Sciatic nerve (tissue), 2 donors: Measurements from ENCODE around the gene LMAN1L. TPM values are rescaled to one million over a fixed set of nuclear protein-coding genes. Genes with fewer than 3 reads are reported as not detected.

Source experiments
- ATAC-seq: fragments of 200-7000 bp; cut with Tn5 transposase; one replicate; pipeline ENCODE4 v1.9.1; 2020; ENCODE audit warnings: mild to moderate bottlenecking, moderate library complexity
- DNase-seq: peaks from one replicate; pipeline ENCODE4 v3.0.0-alpha.2; 2020; ENCODE audit warnings: low spot score
- intact Hi-C: fragments of 100-400 bp; cut with DNase I; formaldehyde crosslinking; loops from one replicate; pipeline ENCODE4 v1.14.2; 2022
- total RNA-seq: library from RNA; stranded (reverse); fragmentation: NEBNext Ultra II Directional; extraction: Animal tissue kit (Norgen Biotek cat#: 25700); gene quantifications from one replicate; pipeline ENCODE4 v1.2.1, GENCODE V29; 2021
- donor health status: DM: no; HTN: no; CAD: no.
- donor health status: DM: no; HTN: no; CAD: no.

The LMAN1L gene
- total RNA-seq, 1 donor from 2014 or later, result not detected

DNA sequence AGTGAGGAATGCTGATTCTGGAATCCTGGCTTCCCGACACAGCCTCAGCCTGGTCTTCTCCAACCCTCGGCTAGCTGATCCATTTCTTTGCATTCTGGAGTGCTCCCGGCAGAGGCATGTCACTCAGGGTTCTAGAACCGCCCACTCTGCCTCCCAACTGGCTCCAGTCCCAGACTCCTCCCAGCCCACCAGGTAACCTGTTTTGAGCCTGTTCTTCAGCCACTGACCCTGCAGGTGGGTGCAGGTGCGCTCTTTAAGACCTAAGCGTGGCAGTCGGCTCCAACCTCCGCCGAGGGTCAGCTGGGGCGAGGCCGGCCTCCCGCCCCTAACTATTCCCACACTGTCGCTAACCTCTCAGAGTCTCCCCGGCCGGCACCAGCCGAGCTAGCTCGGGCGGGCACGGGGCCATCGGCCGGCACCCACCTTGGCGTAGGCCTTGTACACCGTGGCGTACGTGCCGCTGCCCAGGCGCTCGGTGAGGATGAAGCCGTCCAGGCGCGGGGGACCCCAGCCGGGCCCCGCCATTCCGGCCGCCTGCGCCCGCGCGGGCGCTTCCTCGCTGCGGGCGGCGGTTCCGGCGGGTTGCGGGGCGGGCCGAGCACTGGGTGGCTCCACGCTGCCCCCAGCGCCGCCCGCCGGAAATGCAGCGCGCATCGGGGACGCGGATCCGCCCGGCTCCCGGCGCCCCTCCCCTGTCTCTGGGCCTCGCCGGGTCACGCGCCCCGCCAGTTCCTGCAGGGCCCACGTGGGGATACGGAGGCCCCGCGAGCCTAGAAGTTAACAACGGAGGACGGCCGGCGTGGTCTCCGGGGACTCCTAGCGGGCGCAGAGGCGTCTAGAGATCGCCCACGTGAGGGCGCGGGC, 30.2 kb downstream of the LMAN1L start, which contains the start of gene ULK3:
Gene ULK3, minus strand, starts transcription at position 576 of the 864 bp plus-strand sequence. Its CDS starts 51 bp downstream, at position 525.
- intact Hi-C loops, result loop anchor here (10.0 kb wide), 1 partner anchor 68 kb away; no protein-coding TSS in a partner anchor
- ATAC-seq, result peak; percentile 94
- peak; percentile 94 for DNase-seq

DNA sequence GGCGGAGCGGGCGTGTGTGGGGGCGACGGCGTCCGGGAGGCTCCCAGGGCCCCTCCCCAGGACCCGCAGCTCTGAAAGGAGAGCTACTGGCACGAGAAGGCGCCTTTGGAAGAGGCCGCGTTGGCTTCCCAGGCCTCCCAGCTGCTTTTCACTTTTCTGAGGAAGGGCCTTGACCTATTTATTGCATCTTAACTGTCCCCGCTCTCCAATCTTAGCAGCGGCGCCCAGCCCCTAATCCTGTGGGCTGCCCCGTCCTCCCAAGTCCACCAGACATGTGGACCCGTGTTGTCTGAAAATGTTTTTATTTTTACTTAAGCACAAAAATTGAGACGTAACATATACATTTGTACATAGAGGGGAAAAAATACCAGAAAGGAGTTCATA, 30.8 kb downstream of the LMAN1L start:
- ATAC-seq, result no peak
- no peak for DNase-seq
- intact Hi-C loops, result loop anchor here (10.0 kb wide), 1 partner anchor 69 kb away; no protein-coding TSS in a partner anchor

DNA sequence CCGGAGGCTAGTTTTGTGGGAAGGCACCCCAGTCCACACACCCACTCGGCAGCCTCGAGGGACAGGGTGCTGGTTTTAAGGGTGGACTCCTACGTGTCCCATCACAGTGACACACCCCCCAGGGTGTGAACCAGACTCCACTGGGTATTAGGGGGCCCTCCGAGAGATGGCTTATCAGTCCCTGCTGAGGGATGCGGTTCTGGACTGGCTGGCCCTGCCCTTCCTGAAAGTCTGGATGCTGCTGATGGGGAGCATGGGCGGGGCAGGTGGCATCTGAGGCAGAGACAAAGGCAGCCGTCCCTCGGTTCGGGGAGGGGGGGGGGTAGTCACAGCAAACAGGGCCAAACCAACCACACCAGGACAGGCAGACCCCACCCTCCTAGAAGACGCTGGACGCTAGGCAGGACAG, 31.3 kb downstream of the LMAN1L start:
- intact Hi-C loops, result loop anchor here (10.0 kb wide), 1 partner anchor 69 kb away; no protein-coding TSS in a partner anchor
- no peak for DNase-seq
- ATAC-seq, result peak; percentile 1

DNA sequence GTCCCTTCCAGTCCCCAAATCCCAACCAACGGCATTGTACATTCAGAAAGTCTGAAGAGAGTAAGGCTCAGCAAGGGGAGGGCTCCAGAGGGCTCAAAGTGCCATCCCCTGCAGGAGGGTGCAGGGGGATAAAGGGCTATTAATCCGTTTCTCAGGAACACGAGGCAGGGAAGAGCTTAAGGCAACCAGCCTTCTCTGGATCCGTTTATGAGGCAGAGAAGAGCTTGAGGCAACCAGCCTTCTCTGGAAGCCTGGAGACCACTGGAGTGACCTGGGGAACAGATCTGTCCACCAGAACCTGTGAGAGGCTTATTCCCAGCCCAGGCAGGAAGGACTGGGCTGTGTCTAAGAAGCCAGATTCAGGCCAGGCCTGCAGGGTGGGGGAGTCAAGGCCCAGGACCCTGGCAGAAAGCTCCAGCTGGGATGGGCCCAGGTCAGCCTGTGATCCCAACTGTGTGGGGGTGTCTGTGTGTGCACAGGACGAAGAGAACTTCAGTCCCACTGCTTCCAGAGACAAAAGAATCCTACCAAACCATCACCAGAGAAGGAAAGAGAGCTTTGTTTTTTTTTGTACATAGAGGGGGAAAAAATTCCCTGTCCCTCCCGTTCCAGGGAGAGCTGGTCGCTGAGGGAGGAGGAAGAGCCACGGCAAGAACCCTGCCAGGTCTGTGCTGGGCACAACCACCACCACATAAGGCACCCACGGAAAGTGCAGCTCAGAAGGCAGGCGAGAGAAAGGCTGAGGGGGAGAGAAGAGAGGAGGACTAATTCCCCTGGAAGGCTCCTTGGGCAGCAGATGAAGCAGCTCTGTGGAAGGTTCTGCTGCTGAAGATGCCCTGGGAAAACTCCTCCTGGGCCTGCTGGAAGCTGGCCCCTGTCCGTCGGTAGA, 31.9 kb downstream of the LMAN1L start:
- DNase-seq (no peak), ATAC-seq (no peak)
- intact Hi-C loops, result loop anchor here (10.0 kb wide), 1 partner anchor 70 kb away; no protein-coding TSS in a partner anchor

DNA sequence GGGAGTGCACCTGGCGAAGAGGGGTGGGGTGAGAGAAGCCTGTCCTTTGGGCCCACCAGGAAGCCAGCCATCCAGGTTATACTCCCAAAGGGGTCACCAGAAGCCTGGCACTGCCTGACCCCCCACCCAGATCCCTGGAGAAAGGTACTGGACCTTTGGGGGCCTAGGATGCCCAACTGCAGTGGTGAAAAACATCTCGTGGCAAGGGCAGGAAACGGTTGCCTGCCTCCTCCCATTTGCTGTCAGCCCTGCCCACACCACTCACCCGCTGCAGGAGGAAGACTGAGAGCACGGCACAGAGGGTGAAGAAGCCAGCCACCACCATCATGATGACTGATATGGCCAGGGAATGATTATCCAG, 32.6 kb downstream of the LMAN1L start:
- intact Hi-C loops, result loop anchor here (10.0 kb wide), 1 partner anchor 70 kb away; no protein-coding TSS in a partner anchor
- no peak for ATAC-seq
- no peak for DNase-seq

DNA sequence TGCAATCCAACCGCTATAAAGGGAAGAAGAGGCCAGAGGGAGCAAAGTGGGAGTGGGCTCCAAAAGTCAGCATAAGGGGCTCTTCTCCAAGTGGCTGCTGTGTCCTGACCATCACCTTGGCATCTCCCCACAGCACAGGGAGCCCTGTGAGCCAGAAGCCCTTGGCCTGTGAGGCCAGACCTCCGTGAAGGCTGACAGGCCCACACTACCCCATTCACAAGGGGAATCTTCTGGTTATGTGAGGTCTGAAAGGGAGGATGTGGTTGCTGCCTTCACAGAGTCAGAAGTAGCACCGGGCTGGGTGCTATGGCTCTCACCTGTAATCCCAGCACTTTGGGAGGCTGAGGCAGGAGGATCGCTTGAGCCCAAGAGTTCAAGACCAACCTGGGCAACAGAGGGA, 32.9 kb downstream of the LMAN1L start:
- intact Hi-C loops, result loop anchor here (10.0 kb wide), 1 partner anchor 71 kb away; no protein-coding TSS in a partner anchor
- DNase-seq, result no peak
- no peak for ATAC-seq

DNA sequence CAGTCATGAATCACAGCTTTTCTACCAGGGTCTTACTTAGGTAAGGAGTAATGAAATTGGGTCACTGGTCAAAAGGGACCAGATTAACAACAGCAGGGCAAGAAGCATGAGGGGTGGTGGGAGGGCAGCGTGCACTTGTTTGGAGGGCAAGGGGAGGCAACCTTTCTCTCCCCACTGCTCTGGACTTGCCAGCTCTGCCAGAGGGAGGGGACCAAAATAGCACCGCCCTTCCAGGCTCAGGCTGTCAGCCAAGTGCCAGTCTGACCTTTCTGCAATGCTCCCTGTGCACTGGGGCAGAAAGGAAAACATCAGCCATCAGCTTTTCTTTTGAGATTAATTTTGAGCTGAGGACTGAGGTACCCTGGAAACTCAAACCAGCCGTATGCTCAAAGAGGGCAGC, 34.8 kb downstream of the LMAN1L start:
- intact Hi-C loops, result loop anchor here (10.0 kb wide), 1 partner anchor 73 kb away; no protein-coding TSS in a partner anchor
- DNase-seq, result no peak
- ATAC-seq, result no peak

DNA sequence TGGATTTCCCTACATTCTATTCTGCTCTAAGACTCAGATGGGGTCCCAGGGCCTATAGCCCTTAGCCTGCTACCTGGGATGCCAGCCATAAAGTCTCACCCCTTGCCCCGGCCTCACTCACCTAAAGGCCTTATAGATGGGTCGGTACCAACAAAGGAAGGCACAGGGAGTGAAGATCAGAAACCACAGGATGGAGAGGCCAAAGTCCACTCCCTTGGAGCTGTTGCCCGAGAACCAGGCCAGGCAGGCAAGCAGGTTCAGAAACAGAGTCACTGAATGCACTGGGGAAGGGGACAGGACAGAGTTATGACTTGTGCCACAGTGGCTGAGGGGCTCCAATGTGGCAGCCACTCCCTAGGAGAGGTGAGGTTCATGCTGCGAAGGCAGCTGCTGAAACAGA, 37.8 kb downstream of the LMAN1L start:
- ATAC-seq, result no peak
- intact Hi-C loops, result no loop called here
- no peak for DNase-seq

DNA sequence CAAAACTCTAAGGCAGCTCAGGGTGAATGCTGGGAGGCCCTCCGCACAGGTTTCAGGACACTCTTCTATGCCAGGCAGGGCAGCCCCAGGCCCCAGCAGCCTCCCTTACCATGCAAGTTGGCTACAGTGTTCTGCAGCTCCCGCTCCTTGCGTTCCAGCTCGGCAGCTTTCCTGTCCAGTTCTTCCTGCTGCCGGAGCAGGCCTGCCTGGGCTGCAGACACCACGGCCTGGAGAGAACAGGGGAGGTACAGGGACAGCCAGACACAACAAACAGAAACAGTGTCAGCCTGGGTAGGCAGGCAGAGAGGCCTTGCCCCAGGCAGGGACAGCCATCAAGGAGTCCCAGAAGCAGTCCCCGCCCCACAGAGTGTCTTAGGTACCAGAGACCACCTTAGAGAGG, 39.3 kb downstream of the LMAN1L start:
- intact Hi-C loops, result no loop called here
- no peak for DNase-seq
- ATAC-seq, result no peak

DNA sequence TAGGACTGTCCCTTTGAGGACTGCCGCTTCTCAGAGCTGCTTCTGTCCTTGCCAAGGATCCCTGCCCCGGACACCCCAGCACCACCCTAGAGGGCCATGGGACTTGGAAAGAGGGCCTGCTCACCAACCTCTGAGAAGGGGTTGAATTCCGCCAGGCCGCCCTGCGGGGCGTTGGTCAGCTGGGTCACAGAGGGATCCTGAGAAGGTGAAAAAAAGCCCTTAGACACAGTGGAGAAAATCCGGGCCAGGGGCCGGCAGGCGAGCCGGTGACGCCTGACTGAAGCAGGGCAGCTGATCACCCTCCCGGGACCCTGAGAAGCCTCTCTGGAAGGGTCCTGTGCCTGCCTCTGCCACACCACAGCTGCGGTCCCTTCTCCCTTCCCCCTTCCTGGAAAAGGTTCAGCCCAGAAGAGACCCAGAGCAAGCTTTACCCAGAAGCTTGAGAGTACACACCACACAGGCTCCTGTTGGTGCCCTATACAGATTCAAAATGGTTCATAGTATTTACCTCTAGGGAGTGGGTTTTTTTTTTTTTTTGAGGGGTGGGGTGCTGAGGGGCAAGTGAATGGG, 41.9 kb downstream of the LMAN1L start:
- intact Hi-C loops, result no loop called here
- ATAC-seq (no peak), DNase-seq (no peak)

DNA sequence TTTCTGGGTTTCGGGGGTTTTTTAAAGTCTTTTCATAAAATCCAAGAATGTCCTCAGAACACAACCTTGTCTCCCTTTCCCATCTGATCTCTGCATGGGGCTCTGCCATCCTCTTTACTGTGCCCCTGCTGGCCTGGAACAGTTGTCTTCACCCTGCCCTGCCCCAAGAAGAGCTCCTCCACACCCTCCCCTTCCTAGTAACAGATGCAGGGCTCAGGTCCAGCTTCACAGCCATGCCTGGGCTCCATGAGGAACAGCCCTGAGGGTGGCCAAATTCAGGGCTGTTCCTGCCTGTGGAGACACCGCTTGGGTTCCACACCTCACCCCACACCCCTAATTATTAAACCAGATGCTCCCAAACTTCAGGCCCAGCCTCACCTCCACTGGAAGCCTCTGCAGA, 43.2 kb downstream of the LMAN1L start:
- no peak for DNase-seq
- no peak for ATAC-seq
- intact Hi-C loops, result no loop called here

DNA sequence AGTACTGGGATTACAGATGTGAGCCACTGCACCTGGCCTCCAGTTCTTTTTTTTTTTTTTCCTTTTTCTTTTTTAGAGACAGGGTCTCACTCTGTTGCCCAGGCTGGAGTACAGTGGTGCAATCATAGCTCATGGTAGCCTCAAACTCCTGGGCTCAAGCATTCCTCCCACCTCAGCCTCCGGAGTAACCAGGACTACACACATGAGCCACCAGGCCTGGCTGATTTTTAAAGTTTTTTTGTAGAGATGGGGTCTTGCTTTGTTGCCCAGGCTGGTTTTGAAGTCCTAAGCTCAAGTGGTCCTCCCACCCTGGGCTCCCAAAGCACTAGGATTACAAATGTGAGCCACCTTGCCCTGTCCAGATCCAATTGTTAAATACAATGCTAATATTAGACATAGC, 43.9 kb downstream of the LMAN1L start:
- intact Hi-C loops, result no loop called here
- DNase-seq, result no peak
- no peak for ATAC-seq

DNA sequence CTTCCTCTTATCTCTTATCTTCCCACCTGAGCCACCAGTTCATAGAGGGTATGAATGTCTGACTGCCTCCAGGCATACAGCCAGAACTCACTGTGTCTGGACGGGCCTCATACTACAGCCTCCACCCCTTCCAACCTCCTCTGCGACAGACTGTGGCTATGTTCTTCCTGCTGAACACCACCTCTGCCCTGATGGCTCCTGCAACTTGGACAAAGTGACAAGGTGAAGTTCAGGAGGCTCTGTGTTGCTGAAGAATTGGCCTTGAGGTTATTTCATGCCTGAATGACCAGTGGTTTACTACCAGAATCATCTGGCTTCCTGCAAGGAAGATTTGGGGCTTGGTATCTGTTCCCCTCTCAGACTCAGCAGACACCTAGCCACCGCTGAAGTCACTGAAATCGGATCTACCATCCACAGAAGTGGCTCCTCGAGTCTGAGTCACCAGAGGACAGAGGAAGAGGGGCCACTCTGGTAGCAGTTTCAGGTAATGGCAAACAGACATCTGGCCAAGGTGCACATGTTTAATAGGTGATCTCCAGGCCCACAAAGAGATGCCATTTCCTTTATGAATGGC, 44.5 kb downstream of the LMAN1L start:
- intact Hi-C loops, result no loop called here
- ATAC-seq (no peak), DNase-seq (no peak)

DNA sequence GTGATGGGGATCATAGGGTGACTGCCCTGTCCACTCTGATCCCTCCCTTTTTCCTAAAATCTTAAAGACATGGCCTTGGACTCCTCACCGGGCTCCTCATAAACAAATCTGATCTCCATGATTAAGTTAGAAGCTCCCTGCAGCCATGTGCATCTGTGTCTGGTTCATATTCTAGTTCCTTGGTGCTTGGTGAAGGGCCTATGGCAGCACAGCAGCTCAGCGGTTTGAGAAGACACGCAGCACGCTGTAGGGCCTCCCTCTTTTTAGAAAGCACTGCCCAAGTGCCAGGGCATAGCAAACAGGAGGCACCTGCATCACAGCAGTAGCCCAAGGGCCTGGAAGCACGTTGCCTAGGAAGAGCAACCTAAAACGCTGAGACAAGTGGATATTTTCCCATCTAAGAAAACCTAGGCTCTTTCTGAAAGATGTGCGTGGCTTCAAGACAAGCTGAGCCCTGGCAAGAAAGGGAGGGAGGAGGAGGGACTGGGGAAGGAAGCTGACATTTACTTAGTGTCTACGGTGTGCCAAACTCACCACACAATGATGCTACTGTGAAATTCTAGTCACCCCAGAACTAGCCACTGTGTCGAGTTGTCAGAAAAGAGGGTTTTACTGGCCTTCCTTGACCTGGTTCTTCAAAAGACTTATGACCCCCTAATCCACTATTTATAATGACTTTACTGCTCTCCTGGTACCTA, 45.2 kb downstream of the LMAN1L start:
- ATAC-seq (peak; percentile 44), DNase-seq (no peak)
- intact Hi-C loops, result no loop called here

DNA sequence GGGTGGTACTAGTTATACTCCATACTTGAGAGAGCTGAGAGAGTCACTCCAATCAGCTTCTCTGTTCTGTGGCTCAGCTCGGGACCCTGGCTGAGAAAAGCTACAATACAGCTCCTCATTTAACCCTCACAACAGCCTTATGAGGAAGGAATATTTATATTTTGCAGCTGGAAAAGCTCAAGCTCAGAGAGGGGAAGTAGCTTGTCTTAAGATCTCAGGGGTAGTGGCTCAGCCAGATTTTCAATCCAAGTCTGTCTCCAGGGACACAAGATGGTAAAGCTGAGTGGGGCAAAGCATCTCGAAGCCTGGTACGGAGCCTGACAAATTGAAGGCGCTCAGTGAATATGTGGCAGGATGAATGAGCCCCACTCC, 45.7 kb downstream of the LMAN1L start:
- no peak for DNase-seq
- peak; percentile 20 for ATAC-seq
- intact Hi-C loops, result no loop called here

DNA sequence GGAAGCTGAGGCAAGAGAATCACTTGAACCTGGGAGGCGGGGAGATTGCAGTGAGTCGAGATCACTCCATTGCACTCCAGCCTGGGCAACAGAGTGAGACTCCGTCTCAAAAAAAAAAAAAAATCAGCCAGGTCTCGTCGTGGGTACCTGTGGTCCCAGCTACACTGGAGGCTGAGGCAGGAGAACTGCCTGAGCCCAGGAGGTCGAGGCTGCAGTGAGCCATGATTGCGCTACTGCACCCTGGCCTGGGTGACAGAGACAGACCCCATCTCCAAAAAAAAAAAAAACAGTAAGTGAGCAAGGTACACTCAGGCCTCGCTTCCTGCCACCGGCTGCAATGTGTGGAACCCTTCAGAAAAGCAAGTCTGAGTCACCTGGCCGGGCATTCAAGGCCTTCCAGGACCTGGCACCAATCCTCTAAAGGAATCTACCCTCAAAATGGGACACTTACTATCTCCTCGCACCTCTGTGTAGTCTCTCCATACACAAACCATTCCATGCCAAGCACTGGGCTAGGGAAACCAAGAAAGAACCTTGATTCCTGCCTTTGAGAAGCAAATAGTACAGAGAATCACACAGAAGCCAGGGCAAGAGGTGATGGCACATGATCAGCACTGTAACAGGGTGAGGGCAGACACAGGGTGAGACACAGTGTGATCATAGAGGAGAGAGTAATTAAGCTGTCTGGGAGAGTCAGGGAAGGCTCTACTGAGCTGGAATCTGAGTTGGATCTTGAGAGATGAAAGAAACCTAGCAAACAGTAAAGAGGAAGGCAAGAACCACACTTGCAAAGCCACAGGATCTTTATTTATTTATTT, 50.8 kb downstream of the LMAN1L start:
- ATAC-seq (no peak), DNase-seq (no peak)
- intact Hi-C loops, result no loop called here

DNA sequence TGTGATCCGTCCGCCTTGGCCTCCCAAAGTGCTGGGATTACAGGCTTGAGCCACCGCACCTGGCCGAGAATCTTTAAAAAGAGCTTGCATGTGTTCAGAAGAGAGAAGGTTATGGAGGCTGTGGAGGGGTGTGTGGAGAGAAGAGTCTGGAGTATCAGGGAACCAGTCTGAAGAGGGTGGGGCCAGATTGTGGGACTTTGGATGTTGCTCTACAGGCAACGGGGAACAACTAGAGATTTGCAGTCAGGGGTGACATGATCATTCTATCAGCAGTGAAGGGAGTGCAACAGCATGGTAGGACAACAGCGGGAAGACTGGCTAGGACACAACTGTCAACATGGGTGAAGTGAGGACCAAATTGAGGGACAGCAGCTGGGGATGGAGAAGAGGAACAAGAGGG, 51.7 kb downstream of the LMAN1L start:
- intact Hi-C loops, result no loop called here

DNA sequence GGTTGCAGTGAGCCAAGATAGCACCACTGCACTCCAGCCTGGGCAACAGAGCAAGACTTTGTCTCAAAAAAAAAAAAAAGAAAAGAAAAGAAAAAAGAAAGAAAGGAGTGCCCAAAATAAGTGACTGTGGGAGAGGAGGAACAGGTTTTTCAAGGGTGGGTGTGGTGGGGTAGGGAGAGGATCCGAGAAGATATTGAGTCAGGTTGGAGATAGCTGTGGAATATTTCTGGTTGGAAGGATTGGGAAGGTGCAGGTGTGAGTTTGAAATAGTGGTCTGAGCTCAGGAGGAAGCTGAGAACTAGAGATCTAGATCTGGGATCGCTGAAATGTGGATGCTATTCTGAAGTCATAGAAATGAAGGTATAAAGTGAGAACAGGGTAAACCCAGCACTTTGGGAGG, 52.7 kb downstream of the LMAN1L start:
- DNase-seq (no peak), ATAC-seq (no peak)
- intact Hi-C loops, result no loop called here

More for the DNA sequence above, 51.7 kb downstream of the LMAN1L start:
- no peak for ATAC-seq
- no peak for DNase-seq
